NOMO-1 treated with DMSO at 0.1 percent for 48 hours (cell line): ENCODE measurements around the gene FAM217B.

Source experiments
- DNase-seq: peaks from one replicate; lab custom pipeline; 2025; ENCODE audit not compliant: unreplicated experiment; lab: John Stamatoyannopoulos, UW

The FAM217B gene

GRCh38 chr20:59972037-59972801 is 32.0 kb downstream of the FAM217B start:
- peak; percentile 26 for DNase-seq

- no peak for DNase-seq
These were observed 36.1 kb downstream of the FAM217B start for GRCh38 chr20:59976156-59976782.

DNA sequence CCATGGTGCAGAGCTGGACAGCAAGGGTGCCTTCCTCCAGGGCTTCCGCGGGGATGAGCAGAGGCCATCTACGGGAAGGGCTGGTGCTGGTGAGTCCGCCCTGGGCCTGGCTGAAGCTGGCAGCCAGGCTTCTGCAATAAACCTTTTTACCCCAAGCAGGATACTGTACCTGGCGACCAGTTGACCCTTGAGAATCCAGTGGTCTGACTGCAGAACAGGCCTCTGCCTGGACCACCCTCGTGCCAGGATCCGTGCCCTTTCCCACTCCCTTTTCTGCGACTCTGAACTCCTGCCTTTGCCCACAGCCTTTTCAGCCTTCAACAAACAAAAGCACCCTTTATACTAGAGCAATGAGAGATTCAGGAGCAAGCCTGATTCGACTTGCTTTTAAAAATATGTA is 36.9 kb downstream of the FAM217B start:
- no peak for DNase-seq

DNA sequence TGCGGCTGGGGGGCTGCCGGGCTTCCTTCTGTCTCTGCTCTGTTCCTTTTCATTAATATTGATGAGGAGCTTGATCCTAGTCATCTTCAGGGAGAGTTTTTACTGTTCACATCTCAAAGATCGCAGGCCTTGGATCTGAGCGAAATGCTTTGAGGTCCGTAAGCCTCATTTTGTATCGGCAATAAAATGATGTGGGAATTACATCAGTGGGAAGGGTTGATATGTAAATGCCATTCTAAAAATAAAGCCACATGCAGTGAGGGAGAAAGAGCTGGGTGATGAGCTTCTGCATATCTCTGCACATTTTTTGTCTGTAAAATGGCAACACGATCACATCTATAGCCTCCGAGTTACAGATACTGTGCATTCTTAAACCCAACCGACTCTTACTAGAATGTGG is 42.9 kb downstream of the FAM217B start:
- DNase-seq, result no peak

GRCh38 chr20:59984541-59984940 is 44.4 kb downstream of the FAM217B start:
- DNase-seq, result peak; percentile 78

GRCh38 chr20:59985164-59985563 is 45.0 kb downstream of the FAM217B start:
- DNase-seq, result no peak

- no peak for DNase-seq
These were observed 45.7 kb downstream of the FAM217B start for GRCh38 chr20:59985864-59986263.

DNA sequence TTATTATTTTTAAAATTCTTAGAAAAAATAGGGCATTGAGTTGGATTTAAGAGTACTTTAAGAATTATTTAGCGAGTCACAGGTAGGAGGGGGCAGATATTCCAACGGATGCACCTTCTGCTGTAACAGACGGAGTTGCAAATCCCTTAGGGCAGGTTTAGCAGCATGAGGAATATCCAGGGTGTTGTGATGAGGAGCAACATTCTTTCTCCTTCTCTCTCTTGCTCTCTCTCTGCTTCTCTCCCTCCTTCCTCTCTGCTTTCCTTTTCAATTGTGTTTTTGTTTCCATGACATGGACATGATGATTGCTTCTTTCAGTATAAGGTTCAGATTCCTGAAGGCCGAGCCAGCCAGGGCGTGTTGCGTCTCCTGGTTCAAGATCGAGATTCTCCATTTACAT is 46.9 kb downstream of the FAM217B start:
- DNase-seq, result no peak

DNA sequence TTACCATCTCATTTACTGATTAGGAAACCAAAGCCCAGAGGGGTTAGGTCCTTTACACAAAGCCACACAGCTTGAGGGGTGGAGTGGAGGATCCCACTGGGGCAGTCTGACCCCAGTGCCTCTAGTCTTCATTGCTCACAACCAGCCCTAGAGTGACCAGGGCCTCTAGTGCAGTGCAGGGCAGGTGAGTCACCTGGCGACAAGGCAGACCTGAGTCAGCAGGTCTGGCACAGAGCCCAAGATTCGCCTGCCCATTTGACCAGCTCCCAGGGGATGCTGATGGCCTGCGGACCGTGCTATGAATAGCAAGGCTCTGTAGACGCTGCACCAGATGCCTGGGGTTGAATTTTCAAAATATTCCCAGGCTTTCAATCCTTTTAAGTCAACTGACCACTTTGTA is 48.0 kb downstream of the FAM217B start:
- no peak for DNase-seq

DNA sequence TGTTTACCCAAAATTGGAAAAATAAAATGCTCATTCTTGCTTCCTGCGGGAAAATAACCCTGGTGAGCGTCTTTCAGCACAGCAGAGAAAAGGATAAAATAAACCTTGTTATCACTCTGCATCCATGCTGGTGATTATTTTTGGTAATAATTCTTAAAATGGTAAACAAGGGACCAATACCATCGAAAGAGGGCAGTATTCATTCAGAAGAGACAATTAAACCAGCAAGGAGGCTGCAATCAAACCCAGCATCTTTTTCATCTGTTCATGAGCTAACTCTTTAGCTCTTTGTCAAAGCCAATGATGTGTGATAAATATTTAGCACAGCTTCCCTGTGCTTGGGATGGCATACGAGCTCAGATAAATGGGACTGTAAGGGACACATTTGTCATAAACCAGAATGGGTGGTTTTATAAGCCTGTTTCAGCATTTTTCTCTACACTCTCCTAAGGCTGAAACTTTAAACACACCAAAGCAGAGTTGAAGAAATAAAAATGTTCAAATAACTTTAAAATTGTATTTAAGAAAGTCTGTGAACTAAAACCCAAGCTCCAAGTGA is 52.4 kb downstream of the FAM217B start:
- peak; percentile 45 for DNase-seq

DNA sequence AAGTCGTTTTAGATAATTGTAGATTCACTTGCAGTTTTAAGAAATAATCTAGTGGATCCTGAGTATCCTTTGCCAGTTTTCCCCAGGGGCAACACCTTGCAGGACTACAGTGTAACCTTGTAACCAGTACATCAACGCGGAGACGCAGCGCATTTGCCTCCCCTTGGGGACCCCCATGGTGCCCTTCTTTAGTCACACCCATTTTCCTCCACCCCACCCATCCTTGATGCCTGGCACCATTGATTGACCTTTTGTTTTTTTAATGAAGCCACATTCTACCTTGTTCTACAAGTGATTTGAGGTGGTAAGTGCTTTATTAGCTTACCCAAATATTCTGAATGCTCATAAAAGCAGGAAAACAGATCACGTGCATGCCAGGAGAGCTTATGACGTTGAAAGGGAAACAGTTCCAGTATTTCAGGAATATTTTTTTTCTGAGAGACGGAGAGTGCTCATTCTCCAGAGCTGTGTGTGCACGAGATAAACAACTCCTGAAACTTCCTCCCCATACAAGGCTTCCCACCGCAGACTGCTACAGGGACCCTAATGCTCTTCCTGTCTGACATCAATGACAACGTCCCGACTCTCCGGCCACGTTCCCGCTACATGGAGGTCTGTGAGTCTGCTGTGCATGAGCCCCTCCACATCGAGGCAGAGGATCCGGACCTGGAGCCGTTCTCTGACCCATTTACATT is 53.7 kb downstream of the FAM217B start:
- no peak for DNase-seq

GRCh38 chr20:59994697-59995122 is 54.5 kb downstream of the FAM217B start:
- DNase-seq, result no peak

DNA sequence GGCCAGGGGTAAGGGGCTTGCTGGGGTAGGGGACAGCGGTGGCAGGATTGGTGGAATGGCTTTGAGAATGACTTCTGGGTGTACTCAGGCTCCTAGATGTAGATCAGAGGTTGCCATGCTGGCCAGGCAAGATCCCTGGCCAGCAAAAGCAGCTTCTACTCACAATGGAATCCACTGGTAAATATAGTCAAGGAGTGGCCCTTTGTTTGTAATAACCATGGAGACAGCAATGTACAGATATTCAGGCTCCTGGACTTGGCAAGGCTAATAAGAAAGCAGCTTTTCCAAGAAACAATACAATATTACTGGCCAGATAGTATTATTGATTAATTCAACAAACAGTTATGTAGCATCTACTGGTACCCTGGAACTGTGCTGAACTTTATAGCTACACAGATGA is 55.9 kb downstream of the FAM217B start:
- DNase-seq, result no peak

DNA sequence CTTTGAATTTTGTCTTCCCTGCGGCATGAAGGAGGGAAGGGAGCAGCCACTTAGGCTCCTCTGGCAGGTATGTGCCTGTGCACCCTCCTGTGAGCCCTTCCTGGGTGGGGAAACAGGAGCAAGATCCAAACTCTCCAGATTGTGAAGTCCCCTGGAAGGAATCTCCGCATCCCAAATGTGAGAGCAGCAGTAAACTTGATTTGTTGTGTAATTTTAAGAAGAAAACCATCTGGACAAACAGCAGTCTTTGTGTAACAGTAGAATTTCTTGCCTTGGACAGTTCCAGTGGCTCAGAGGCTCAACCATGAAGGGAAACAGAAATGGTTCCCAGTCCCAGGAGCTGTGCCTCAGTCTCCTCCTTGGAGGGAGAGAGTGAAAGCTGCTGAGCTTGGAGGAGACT is 57.7 kb downstream of the FAM217B start:
- DNase-seq, result no peak
